GM13977 (cell line): ENCODE data around the gene HSPA12A.

Source experiments
- DNase-seq: peaks from one replicate; pipeline ENCODE4 v3.0.0; 2012; ENCODE audit warnings: low spot score
- CTCF ChIP-seq: IDR thresholded peaks from 2 replicates; pipeline ENCODE4 v1.5.1; 2012; ENCODE audit warnings: mild to moderate bottlenecking, control low read depth; ENCODE audit not compliant: insufficient read depth; ENCODE audit errors: extremely low read depth, missing control alignments
- in situ Hi-C: fragments of 300-500 bp; cut with MboI; formaldehyde crosslinking; loops from one replicate; pipeline ENCODE4 v1.12.0; 2022; ENCODE audit warnings: low sequenced_read_pairs, low pct_unique_long_range_greater_than_20kb, mixed read lengths, inconsistent platforms; ENCODE audit not compliant: unreplicated experiment

HSPA12A gene

GRCh38 chr10:116697816-116698215 is 44.5 kb downstream of the HSPA12A start:
- no peak for DNase-seq
- in situ Hi-C loops: loop anchor here (25.0 kb wide), 1 partner anchor 464 kb away; no protein-coding TSS in a partner anchor

GRCh38 chr10:116696919-116697318 is 45.4 kb downstream of the HSPA12A start:
- no peak for TF ChIP-seq CTCF
- in situ Hi-C loops: loop anchor here (25.0 kb wide), 1 partner anchor 465 kb away; no protein-coding TSS in a partner anchor
- DNase-seq: no peak

More at GRCh38 chr10:116697816-116698215, 44.5 kb downstream of the HSPA12A start:
- TF ChIP-seq CTCF: no peak

- in situ Hi-C loops: loop anchor here (25.0 kb wide), 1 partner anchor 467 kb away; no protein-coding TSS in a partner anchor
- no peak for TF ChIP-seq CTCF
- no peak for DNase-seq
Observed at GRCh38 chr10:116694927-116695268, 47.5 kb downstream of the HSPA12A start.

GRCh38 chr10:116694243-116694926 is 48.0 kb downstream of the HSPA12A start:
- no peak for TF ChIP-seq CTCF
- in situ Hi-C loops: loop anchor here (25.0 kb wide), 1 partner anchor 468 kb away; no protein-coding TSS in a partner anchor
- DNase-seq: no peak

- no peak for TF ChIP-seq CTCF
- no peak for DNase-seq
- in situ Hi-C loops: loop anchor here (25.0 kb wide), 1 partner anchor 470 kb away; no protein-coding TSS in a partner anchor
Observed at GRCh38 chr10:116692225-116692624, 50.1 kb downstream of the HSPA12A start.

- DNase-seq: no peak
- no peak for TF ChIP-seq CTCF
- in situ Hi-C loops: loop anchor here (25.0 kb wide), 1 partner anchor 471 kb away; no protein-coding TSS in a partner anchor
Observed at GRCh38 chr10:116691635-116692034, 50.7 kb downstream of the HSPA12A start.
